PFSK-1 (cell line): ENCODE results near the gene TMTC2.

Experiments
- FOXP2 ChIP-seq: optimal IDR thresholded peaks from 2 replicates; pipeline ENCODE3; 2011; ENCODE audit warnings: borderline replicate concordance, control low read depth, inconsistent platforms; ENCODE audit not compliant: insufficient read depth; ENCODE audit errors: extremely low read length, extremely low read depth
- POLR2AphosphoS5 ChIP-seq: IDR thresholded peaks from 2 replicates; pipeline ENCODE4 v1.6.1; 2012; ENCODE audit warnings: low read depth, mild to moderate bottlenecking, control low read depth, low read length, moderate library complexity
- REST ChIP-seq, 2 experiments: IDR thresholded peaks; 2 replicates each; pipeline versions ENCODE4 v1.6.1 to v1.8.0; 2011 to 2012; ENCODE audit warnings: low read depth in 2 of 2, low read length in 2 of 2, control low read depth in 1 of 2, inconsistent platforms in 1 of 2, mild to moderate bottlenecking in 1 of 2, moderate library complexity in 1 of 2; ENCODE audit not compliant: insufficient read depth in 1 of 2
- SIN3A ChIP-seq: IDR thresholded peaks from 2 replicates; pipeline ENCODE4 v1.6.1; 2012; ENCODE audit warnings: mild to moderate bottlenecking, low read length, moderate library complexity, borderline replicate concordance; ENCODE audit not compliant: insufficient read depth

- TF ChIP-seq FOXP2: no peak
- TF ChIP-seq POLR2AphosphoS5: no peak
- TF ChIP-seq REST (IDR thresholded peaks at IDR 0.05; ENCODE audit: insufficient read depth in 1 of 2, low read depth in 2 of 2, low read length in 2 of 2): no peak
- TF ChIP-seq SIN3A: no peak
Measured at GRCh38 chr12:82904219-82904790, 217.6 kb downstream of the TMTC2 start.
